Glutamatergic neuron (in vitro differentiated cells): ENCODE results near the gene SFXN2. TPM values are rescaled to one million over a fixed set of nuclear protein-coding genes. Genes with fewer than 3 reads are reported as not detected.

ENCODE experiments used
- DNase-seq: peaks from one replicate; pipeline ENCODE4 v3.0.0; 2022
- H3K27ac Mint-ChIP-seq: one replicate; pipeline ENCODE4 v1.8.0; 2020; ENCODE audit warnings: mild to moderate bottlenecking, mixed read lengths, inconsistent platforms; ENCODE audit not compliant: unreplicated experiment
- H3K27me3 Mint-ChIP-seq: one replicate; pipeline ENCODE4 v1.8.0; 2020; ENCODE audit warnings: mild to moderate bottlenecking, moderate library complexity, mixed read lengths, inconsistent platforms; ENCODE audit not compliant: unreplicated experiment
- H3K36me3 Mint-ChIP-seq: one replicate; pipeline ENCODE4 v1.8.0; 2020; ENCODE audit warnings: mild to moderate bottlenecking, mixed read lengths, inconsistent platforms; ENCODE audit not compliant: unreplicated experiment
- H3K4me1 Mint-ChIP-seq: one replicate; pipeline ENCODE4 v1.8.0; 2020; ENCODE audit warnings: mild to moderate bottlenecking, low read depth, mixed read lengths, inconsistent platforms; ENCODE audit not compliant: unreplicated experiment
- H3K4me3 Mint-ChIP-seq: one replicate; pipeline ENCODE4 v1.8.0; 2020; ENCODE audit warnings: mild to moderate bottlenecking, mixed read lengths, inconsistent platforms; ENCODE audit not compliant: unreplicated experiment
- H3K9me3 Mint-ChIP-seq: one replicate; pipeline ENCODE4 v1.8.0; 2020; ENCODE audit warnings: mild to moderate bottlenecking, moderate library complexity, mixed read lengths, inconsistent platforms; ENCODE audit not compliant: unreplicated experiment
- CTCF ChIP-seq: fragments of 200-600 bp; sonication (generic); IDR thresholded peaks from one replicate; pipeline ENCODE4 v1.5.0; 2021; ENCODE audit not compliant: partially characterized antibody, unreplicated experiment
- total RNA-seq: library from RNA; stranded (reverse); fragmentation: NEBNext Ultra II Directional; extraction: Animal tissue kit (Norgen Biotek cat#: 25700); gene quantifications from one replicate; pipeline ENCODE4 v1.2.1, GENCODE V29; 2021; ENCODE audit not compliant: unreplicated experiment

Gene SFXN2
- total RNA-seq, 1 donor from 2014 or later, result 5.4 TPM

GRCh38 chr10:102782673-102783551, 68.5 kb downstream of the SFXN2 start:
- Mint-ChIP-seq H3K4me1 (peaks cover 5% of the 10 kb centered on the region), H3K4me3 (no peak overlapping the region), H3K36me3 (no peaks in the 10 kb centered on the region), H3K27me3 (peaks cover 11% of the 10 kb centered on the region), H3K9me3 (no peaks in the 10 kb centered on the region), H3K27ac (no peak overlapping the region)
- TF ChIP-seq CTCF, result no peak
- DNase-seq, result no peak

- TF ChIP-seq CTCF, result no peak
- Mint-ChIP-seq H3K27ac (no peak overlapping the region), H3K9me3 (no peaks in the 10 kb centered on the region), H3K36me3 (no peaks in the 10 kb centered on the region), H3K4me3 (no peak overlapping the region), H3K27me3 (peaks cover 5% of the 10 kb centered on the region), H3K4me1 (peaks cover 5% of the 10 kb centered on the region)
- no peak for DNase-seq
Observed at GRCh38 chr10:102783568-102783967, 69.1 kb downstream of the SFXN2 start.

- H3K4me3 Mint-ChIP-seq, result no peak overlapping the region
- peaks cover 5% of the 10 kb centered on the region for H3K36me3 Mint-ChIP-seq
- H3K9me3 Mint-ChIP-seq, result no peaks in the 10 kb centered on the region
- H3K27ac Mint-ChIP-seq, result no peak overlapping the region
- TF ChIP-seq CTCF, result no peak
- peaks cover 5% of the 10 kb centered on the region for H3K4me1 Mint-ChIP-seq
- H3K27me3 Mint-ChIP-seq, result peaks cover 5% of the 10 kb centered on the region
- no peak for DNase-seq
Observed at GRCh38 chr10:102785818-102786217, 71.4 kb downstream of the SFXN2 start.

- H3K27ac Mint-ChIP-seq, result no peak overlapping the region
- H3K4me3 Mint-ChIP-seq, result no peak overlapping the region
- peaks cover 2% of the 10 kb centered on the region for H3K27me3 Mint-ChIP-seq
- H3K9me3 Mint-ChIP-seq, result no peaks in the 10 kb centered on the region
- H3K36me3 Mint-ChIP-seq, result peaks cover 5% of the 10 kb centered on the region
- H3K4me1 Mint-ChIP-seq, result peaks cover 4% of the 10 kb centered on the region
- TF ChIP-seq CTCF, result no peak
- no peak for DNase-seq
Observed at GRCh38 chr10:102791754-102792395, 77.4 kb downstream of the SFXN2 start.

Other genes with a start within 250 kb of the SFXN2 start
- gene ACTR1A, start 211.9 kb upstream of the SFXN2 start, total RNA-seq, result 250 TPM
- 19.9 TPM for gene SUFU, start 210.7 kb upstream of the SFXN2 start, total RNA-seq
- 74.8 TPM for gene TRIM8, start 70.2 kb upstream of the SFXN2 start, total RNA-seq
- gene ARL3, start 239 bp upstream of the SFXN2 start, total RNA-seq, result 20.3 TPM
- 29.6 TPM for gene WBP1L, start 29.3 kb downstream of the SFXN2 start, total RNA-seq
- gene CYP17A1, start 122.8 kb downstream of the SFXN2 start, total RNA-seq, result not detected
- 9.2 TPM for gene BORCS7, start 139.6 kb downstream of the SFXN2 start, total RNA-seq
- gene AS3MT, start 154.8 kb downstream of the SFXN2 start, total RNA-seq, result 8.3 TPM
- gene CNNM2, start 203.7 kb downstream of the SFXN2 start, total RNA-seq, result 14.3 TPM